ACHN (cell line): ENCODE measurements around the gene HVCN1.
"Not testable (repeated sequence)": the region's sequence is repeated elsewhere in the genome, so short reads cannot be mapped to it uniquely, and the experiment has no call there.

ENCODE experiments used
- DNase-seq: peaks from one replicate; pipeline ENCODE4 v3.0.0-alpha.2; 2015
- in situ Hi-C: cut with HindIII; loops from 2 replicates; pipeline ENCODE4 v1.10.0; 2017; ENCODE audit warnings: low sequenced_read_pairs, low pct_ligation_motif_present, low pct_unique_long_range_greater_than_20kb

The HVCN1 gene

DNA sequence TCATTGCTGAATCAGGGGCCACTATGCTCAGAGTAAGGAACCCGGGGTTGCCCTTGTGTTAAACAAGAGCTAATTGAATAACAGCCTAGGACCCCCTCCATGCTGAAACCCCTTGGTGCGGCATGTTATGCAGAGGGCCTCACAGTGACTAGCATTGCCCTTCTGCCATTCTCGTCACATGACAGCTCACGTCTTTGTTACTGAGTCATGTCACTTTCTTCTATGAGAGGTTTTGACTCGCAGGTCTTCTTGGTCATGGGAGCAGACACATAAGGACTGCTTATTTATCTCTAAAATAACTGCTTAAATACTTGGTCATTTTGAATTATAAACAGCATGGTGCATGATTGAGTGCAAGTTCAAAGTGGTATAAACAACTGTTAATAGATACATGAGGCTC is 50.1 kb downstream of the HVCN1 start:
- in situ Hi-C loops: no loop called here
- no peak for DNase-seq

- DNase-seq: no peak
- in situ Hi-C loops: no loop called here
Measured at GRCh38 chr12:110637869-110638441, 51.0 kb downstream of the HVCN1 start.

GRCh38 chr12:110636516-110636915 is 52.4 kb downstream of the HVCN1 start:
- in situ Hi-C loops: no loop called here
- peak; percentile 8 for DNase-seq

- DNase-seq: no peak
- in situ Hi-C loops: no loop called here
Measured at GRCh38 chr12:110635055-110635454, 53.9 kb downstream of the HVCN1 start.

- no peak for DNase-seq
- in situ Hi-C loops: no loop called here
Measured at GRCh38 chr12:110627500-110628195, 61.3 kb downstream of the HVCN1 start.

DNA sequence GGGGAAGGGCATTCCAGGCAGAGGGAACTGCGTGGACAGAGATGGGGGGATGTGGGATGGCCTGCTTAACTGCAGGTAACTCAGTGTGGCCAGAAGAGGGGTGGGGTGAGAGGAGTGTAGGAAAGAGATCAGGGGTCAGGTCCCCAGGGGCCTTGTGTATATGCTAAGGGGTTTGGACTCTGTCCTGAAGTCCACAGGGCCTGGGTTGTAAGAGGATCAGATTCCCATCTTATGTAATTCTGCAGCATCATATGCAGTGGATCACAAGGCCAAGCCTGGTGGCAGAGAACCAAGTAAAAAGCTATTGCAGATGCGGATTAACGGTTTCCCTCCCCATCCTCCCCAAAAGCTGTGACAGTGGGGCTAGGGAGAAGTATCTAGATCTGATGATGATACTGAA is 66.3 kb downstream of the HVCN1 start:
- in situ Hi-C loops: no loop called here
- no peak for DNase-seq

DNA sequence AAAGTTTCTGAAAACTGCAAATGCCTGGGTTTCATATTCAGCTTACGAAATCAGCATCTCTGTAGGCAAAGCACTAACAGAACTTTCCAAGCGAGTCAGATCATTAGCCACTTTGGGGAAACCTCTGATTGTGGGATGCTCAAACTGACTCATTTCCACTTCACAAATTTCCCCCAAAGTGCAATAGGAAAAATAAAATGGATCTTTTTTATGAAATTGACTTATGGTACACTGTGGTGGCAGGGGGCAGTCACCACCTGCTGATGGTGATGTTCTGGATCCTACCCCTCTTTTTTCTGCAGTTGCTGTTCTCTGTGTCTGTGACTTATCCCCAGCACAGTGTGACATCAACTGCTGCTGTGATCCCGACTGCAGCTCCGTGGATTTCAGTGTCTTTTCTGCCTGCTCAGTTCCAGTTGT is 69.4 kb downstream of the HVCN1 start:
- in situ Hi-C loops: no loop called here
- no peak for DNase-seq

DNA sequence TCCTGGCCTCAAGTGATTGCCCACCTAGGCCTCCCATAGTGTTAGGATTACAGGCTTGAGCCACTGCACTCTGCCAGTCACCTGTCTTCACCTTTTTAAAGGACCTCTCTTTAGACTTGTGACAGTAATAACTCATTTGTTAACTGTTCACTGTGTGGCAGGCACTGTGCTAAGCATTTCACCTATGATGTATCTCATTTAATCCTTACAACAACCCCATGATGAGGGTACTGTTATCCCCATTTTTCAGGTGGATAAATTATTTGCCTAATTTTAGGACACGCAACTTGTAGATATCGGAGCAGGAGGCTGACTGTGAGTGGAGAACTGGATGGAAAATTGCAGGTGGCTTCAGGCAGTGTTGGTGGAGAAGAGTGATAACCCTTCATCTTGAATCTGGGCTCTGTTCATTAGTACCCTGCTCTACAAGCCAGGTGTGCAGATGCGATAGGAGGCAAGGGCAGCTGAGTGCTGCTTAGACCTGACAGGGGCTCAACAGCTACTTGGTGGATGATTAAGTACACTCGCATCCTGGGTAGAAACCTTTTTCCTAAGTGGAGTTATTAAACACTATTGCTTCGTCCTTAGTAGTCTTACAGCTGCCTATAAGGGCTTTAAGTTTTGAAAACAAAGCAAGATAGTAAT is 72.3 kb downstream of the HVCN1 start:
- in situ Hi-C loops: no loop called here
- DNase-seq: no peak

DNA sequence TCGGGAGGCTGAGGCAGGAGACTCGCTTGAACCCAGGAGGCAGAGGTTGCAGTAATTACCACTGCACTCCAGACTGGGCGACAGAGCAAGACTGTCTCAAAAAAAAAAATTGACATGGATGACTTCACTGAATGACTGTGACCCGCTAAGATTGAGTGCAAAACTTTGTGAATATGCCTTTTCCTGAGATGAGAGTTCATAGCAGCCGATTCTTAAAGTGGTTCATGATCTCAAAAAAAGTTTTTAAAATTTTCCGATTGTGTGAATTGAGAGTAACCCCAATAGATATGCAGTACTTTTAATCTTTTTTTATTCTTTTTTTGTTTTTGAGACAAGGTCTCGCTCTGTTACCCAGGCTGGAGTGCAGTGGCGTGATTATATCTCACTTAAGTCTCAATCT is 73.7 kb downstream of the HVCN1 start:
- in situ Hi-C loops: no loop called here
- no peak for DNase-seq

DNA sequence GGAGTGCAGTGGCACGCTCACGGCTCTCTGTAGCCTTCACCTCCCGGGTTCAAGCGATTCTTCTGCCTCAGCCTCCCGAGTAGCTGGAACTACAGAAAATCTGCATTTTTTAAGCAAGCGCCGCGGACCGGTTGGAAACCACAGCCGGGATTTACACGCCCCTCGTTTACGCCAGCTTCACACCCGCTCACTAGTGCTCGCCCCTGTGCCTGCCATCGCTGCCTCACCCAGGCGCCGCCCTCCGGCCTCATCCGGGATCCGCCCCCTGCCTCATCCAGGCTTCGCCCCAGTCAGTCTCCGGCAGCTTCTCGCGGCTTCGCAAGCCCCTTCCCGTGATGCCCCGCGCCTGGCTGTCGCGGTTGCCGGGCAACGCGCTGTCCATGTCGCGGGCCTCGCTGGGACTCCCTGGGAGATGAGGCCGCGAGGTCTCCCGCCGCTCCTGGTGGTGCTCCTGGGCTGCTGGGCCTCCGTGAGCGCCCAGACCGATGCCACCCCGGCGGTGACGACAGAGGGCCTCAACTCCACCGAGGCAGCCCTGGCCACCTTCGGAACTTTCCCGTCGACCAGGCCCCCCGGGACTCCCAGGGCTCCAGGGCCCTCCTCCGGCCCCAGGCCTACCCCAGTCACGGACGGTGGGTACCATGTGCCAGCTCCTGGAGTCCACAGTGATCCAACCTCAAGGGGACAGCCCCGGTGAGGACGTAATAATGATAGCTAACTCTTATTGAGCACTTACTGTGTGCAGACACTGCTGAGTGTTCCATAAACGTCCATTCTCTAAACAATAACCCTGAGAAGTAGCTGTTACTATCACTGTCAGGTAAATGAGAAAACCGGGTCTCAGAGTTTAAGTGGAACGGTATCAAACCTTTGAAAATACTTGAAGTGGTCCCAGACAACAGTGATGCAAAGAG is 74.9 kb downstream of the HVCN1 start, which contains the start of gene TCTN1:
Gene TCTN1 (plus strand): TSS at position 359 of the 914 bp plus-strand sequence. CDS start 54 bp downstream, at position 413.
- peak; percentile 99 for DNase-seq
- in situ Hi-C loops: no loop called here

DNA sequence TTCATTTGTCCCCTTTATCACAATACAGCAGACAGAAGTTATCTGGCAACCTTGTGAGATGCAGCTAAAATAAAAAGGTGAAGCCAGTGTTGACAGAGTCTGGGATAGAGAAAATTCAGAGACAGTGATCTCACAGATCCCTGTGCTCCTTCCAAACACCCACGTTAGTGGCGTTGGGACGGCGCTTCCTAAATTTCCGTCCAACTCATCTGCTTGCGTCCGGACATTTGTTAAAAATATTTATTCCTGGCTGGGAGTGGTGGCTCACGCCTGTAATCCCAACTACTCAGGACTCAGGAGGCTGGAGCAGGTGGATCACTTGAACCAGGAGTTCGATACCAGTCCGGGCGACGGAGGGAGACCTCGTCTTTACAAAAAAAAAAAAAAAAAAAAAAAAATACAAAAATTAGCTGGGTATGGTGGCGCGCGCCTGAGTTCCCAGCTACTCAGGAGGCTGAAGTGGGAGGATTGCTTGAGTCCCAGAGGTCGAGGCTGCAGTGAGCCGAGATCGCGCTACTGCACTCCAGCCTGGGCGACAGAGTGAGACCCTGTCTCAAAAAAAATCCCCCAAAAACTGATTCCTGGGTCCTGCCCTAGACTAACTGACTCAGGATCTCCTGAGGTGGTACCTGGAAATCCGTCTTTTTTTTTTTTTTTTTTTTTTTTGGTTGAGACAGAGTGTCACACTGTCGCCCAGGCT is 75.7 kb downstream of the HVCN1 start:
- DNase-seq: no peak
- in situ Hi-C loops: no loop called here

- in situ Hi-C loops: no loop called here
- DNase-seq: no peak
Measured at GRCh38 chr12:110606253-110606611, 82.7 kb downstream of the HVCN1 start.

DNA sequence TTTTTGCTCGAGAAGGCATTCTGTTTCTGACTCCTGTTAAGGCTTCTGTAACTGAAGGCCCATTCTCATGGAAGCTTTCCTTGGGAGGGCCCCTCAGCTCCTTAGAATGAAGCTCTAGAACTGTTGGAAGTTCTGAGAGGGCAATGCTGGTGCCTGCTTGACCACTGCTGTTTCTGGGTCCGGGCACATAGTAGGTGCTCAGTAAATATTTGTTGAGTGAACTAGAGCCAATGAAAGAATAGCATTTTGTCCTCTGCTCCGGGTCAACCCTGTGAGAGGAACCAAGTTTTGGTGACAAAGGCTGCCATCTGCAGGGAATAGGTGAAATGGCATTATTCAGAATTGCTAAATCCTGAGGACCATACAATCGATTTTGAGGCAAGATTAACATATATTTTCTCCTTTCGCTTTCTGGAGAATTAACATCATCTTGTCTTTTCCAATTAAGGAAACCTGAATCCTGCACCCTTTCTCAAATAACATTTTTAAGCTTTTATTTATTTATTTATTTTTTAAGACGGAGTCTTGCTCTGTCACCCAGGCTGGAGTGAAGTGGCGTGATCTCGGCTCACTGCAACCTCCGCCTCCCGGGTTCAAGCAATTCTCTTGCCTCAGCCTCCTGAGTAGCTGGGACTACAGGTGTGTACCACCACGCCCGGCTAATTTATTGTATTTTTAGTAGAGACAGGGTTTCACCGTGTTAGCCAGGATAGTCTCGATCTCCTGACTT is 86.7 kb downstream of the HVCN1 start:
- DNase-seq: peak; percentile 78
- in situ Hi-C loops: not testable (repeated sequence)

GRCh38 chr12:110600254-110600653 is 88.7 kb downstream of the HVCN1 start:
- in situ Hi-C loops: no loop called here

GRCh38 chr12:110599334-110599733 is 89.6 kb downstream of the HVCN1 start:
- no peak for DNase-seq
- in situ Hi-C loops: no loop called here

More at GRCh38 chr12:110600254-110600653, 88.7 kb downstream of the HVCN1 start:
- peak; percentile 75 for DNase-seq
